Activated CD8-positive, alpha-beta T cell treated with anti-CD3 and anti-CD28 coated beads, Interleukin-2, amount 10 ng/mL, durations not matched to agents 7 days and 5 days (primary cell): ENCODE results near the gene UBASH3A. TPM values are rescaled to one million over a fixed set of nuclear protein-coding genes. Genes with fewer than 3 reads are reported as not detected.

ENCODE experiments used
- ATAC-seq: fragments of 150-1000 bp; cut with Tn5 transposase; one replicate; pipeline ENCODE4 v1.10.0; 2021; ENCODE audit warnings: moderate library complexity
- CTCF ChIA-PET: fragments of 350-600 bp; sonication (Branson Sonifier 250); formaldehyde crosslinking; loops from one replicate; lab custom pipeline; 2021; ENCODE audit warnings: antibody characterized with exemption; lab: Charles Lee
- POLR2A ChIA-PET: fragments of 350-600 bp; sonication (Branson Sonifier 250); formaldehyde crosslinking; loops from one replicate; lab custom pipeline; 2021; ENCODE audit warnings: antibody characterized with exemption; lab: Charles Lee
- DNase-seq: peaks from one replicate; pipeline ENCODE4 v3.0.0-alpha.2; 2020
- H3K27ac Mint-ChIP-seq: one replicate; pipeline ENCODE4 v1.8.0; 2021; ENCODE audit warnings: mild to moderate bottlenecking, mixed read lengths
- H3K27me3 Mint-ChIP-seq: one replicate; pipeline ENCODE4 v1.8.0; 2021; ENCODE audit warnings: low read depth, mixed read lengths
- H3K36me3 Mint-ChIP-seq: one replicate; pipeline ENCODE4 v1.8.0; 2021; ENCODE audit warnings: low read depth, mixed read lengths
- H3K4me1 Mint-ChIP-seq: one replicate; pipeline ENCODE4 v1.8.0; 2021; ENCODE audit warnings: low read depth, mixed read lengths
- H3K4me3 Mint-ChIP-seq: one replicate; pipeline ENCODE4 v1.8.0; 2021; ENCODE audit warnings: mild to moderate bottlenecking, mixed read lengths
- H3K9me3 Mint-ChIP-seq: one replicate; pipeline ENCODE4 v1.8.0; 2022; ENCODE audit warnings: mixed read lengths; ENCODE audit not compliant: insufficient read depth
- total RNA-seq, 2 experiments: library from RNA; stranded (reverse); gene quantifications; one replicate each; pipeline ENCODE4 v1.2.3, GENCODE V29; 2021

UBASH3A gene, protein sequence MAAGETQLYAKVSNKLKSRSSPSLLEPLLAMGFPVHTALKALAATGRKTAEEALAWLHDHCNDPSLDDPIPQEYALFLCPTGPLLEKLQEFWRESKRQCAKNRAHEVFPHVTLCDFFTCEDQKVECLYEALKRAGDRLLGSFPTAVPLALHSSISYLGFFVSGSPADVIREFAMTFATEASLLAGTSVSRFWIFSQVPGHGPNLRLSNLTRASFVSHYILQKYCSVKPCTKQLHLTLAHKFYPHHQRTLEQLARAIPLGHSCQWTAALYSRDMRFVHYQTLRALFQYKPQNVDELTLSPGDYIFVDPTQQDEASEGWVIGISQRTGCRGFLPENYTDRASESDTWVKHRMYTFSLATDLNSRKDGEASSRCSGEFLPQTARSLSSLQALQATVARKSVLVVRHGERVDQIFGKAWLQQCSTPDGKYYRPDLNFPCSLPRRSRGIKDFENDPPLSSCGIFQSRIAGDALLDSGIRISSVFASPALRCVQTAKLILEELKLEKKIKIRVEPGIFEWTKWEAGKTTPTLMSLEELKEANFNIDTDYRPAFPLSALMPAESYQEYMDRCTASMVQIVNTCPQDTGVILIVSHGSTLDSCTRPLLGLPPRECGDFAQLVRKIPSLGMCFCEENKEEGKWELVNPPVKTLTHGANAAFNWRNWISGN
- 10 to 100 TPM; 68.7 to 74.0 TPM for total RNA-seq

DNA sequence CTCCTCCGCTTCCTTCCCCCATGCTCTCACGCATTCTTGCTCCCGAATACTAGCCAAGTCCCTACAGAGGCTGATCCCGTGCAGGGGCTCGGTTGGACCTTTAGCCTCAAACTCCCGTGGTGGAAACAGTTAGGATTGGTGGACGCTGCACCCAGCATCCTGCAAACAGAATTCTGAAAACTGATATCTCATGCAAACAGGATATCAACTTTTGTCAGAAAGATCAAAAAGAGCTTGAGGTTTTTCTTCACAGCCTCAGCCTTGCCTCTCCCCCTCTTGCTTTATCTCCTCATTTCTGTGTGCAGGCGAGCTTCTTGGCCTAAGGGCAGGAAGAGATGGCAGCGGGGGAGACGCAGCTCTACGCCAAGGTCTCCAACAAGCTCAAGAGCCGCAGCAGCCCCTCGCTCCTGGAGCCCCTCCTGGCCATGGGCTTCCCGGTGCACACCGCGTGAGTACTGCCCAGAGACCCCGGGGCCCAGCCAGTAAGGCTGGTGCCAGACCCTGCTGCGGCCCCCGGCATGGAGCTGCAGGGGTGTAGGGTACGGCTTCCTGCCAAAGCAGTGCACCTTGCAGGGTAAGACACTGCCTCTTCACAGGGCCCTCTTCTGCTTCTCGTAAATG lies at the start of gene UBASH3A:
Gene UBASH3A, plus strand, starts transcription at position 292 of the 621 bp plus-strand sequence. Its CDS starts 44 bp downstream, at position 336.
- CTCF ChIA-PET: interaction anchor here (0.6 to 4.7 kb wide), 24 partner anchors 10 to 286 kb away, joined by 3 to 76 read pairs (median 5); no protein-coding TSS in a partner anchor
- H3K36me3 Mint-ChIP-seq: peaks cover 59% of the 10 kb centered on the region
- H3K9me3 Mint-ChIP-seq: peaks cover 9% of the 10 kb centered on the region

DNA sequence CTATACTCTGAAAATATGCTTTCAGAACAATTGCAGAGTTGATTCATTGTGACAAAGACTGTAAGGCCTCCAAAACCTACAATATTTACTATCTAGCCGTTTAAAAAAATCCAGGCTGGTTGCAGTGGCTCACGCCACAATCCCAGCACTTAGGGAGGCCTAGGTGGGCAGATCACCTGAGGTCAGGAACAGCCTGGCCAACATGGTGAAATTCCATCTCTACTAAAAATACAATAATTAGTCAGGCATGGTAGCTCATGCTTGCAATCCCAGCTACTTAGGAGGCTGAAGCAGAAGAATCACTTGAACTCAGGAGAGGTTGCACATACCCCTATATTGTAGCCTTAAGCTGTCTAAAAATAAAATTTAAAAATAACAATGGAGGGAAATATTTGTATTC lies 47.7 kb upstream of the UBASH3A start:
- POLR2A ChIA-PET: no interaction called here

More for the DNA sequence above, at the start of gene UBASH3A:
- DNase-seq (peak; percentile 78), ATAC-seq (peak; percentile 72)
- POLR2A ChIA-PET: interaction anchor here (0.7 to 4.5 kb wide), 26 partner anchors 10 to 281 kb away, joined by 3 to 97 read pairs (median 4); partner anchors contain the start of genes ABCG1 and SLC37A1
- H3K4me3 Mint-ChIP-seq: peak within 1 kb of the TSS; percentile 95
- H3K27ac Mint-ChIP-seq: peak within 1 kb of the TSS; percentile 92
- no peaks in the 10 kb centered on the region for H3K27me3 Mint-ChIP-seq
- H3K4me1 Mint-ChIP-seq: peaks cover 59% of the 10 kb centered on the region

DNA sequence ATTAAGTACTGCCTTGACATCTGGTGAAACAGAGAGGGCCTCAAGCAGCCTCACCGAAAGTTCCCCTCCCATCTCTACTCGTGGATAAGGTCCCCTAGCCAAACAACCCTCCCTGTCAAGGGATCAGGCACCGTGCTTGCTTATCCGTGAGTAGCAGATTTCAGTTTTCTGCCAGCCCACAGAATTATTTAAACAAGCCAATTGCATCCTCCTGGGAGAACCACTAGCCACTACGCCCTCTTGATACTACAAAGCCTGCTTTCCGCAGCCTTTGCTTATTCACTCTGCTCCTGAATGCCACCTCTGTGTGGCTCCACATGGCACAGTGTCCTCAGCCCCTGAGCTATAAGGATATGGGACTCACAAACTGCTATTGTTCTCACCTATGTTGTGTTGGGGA lies 47.1 kb upstream of the UBASH3A start:
- Mint-ChIP-seq H3K4me1 (peaks cover 3% of the 10 kb centered on the region), H3K9me3 (peaks cover 19% of the 10 kb centered on the region), H3K27me3 (peaks cover 12% of the 10 kb centered on the region), H3K36me3 (peaks cover 3% of the 10 kb centered on the region), H3K27ac (no peak overlapping the region), H3K4me3 (no peak overlapping the region)
- ChIA-PET POLR2A (no interaction called here), CTCF (interaction anchor here (1.1 kb wide), 2 partner anchors 47 to 94 kb away, joined by 3 read pairs; partner anchors contain the start of gene UBASH3A)
- no peak for ATAC-seq
- DNase-seq: no peak

More for the DNA sequence above, 47.7 kb upstream of the UBASH3A start:
- peaks cover 3% of the 10 kb centered on the region for H3K36me3 Mint-ChIP-seq
- peaks cover 19% of the 10 kb centered on the region for H3K9me3 Mint-ChIP-seq
- no peak overlapping the region for H3K27ac Mint-ChIP-seq
- no peak for ATAC-seq
- H3K4me1 Mint-ChIP-seq: peaks cover 3% of the 10 kb centered on the region
- DNase-seq: no peak
- CTCF ChIA-PET: no interaction called here
- peaks cover 11% of the 10 kb centered on the region for H3K27me3 Mint-ChIP-seq
- no peak overlapping the region for H3K4me3 Mint-ChIP-seq

DNA sequence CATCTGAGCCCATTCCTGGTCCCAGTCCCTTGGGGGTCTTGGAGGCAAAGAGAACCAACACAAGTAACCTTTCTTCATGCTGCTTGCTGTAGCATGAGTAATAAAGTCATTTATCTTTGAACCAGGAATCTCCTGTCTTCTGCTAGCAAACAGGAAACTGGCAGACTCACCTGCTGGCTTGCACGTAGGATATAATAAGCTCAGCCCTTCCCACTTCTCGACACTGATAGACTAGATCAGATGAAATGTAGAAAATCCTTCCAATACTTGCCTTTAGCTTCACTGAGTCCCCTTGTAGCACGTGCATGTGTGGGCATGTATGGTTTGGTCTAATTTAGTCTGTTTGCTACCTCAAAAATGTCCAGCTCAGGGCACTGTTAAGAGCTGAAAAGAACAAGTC lies 46.4 kb upstream of the UBASH3A start:
- Mint-ChIP-seq H3K36me3 (peaks cover 3% of the 10 kb centered on the region), H3K9me3 (peaks cover 19% of the 10 kb centered on the region), H3K27me3 (peaks cover 18% of the 10 kb centered on the region), H3K4me1 (peaks cover 3% of the 10 kb centered on the region), H3K27ac (no peak overlapping the region), H3K4me3 (no peak overlapping the region)
- ChIA-PET CTCF (interaction anchor here (1.1 to 1.7 kb wide), 4 partner anchors 20 to 93 kb away, joined by 3 to 6 read pairs (median 4); partner anchors contain the start of gene UBASH3A), POLR2A (interaction anchor here (0.6 kb wide), 1 partner anchor 311 kb away, joined by 3 read pairs; no protein-coding TSS in a partner anchor)
- DNase-seq: no peak
- ATAC-seq: no peak

DNA sequence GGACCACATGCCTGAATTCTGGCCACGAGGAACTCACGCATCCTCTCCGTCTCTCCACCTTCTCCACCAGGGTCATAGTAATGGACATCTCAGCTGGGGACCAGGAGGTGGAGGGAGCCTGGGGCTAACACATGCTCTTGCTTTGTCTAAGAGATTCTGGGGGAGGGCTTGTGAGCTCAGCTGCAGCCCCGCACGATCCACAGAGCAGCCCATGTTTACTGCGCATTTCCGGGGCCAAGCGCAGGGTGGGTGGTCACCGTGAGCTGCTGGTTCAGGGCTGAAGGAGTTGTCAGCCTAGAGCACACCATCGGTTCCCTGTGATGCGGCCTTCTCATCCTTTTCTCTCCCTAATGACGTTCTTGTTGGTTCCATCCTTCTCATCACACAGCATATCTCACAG lies 45.4 kb upstream of the UBASH3A start:
- Mint-ChIP-seq H3K9me3 (peaks cover 19% of the 10 kb centered on the region), H3K27ac (no peak overlapping the region), H3K36me3 (peaks cover 3% of the 10 kb centered on the region), H3K4me3 (no peak overlapping the region), H3K4me1 (peaks cover 9% of the 10 kb centered on the region), H3K27me3 (peaks cover 19% of the 10 kb centered on the region)
- DNase-seq (no peak), ATAC-seq (no peak)
- POLR2A ChIA-PET: no interaction called here
- CTCF ChIA-PET: interaction anchor here (1.0 to 1.7 kb wide), 3 partner anchors 21 to 92 kb away, joined by 3 to 6 read pairs (median 5); no protein-coding TSS in a partner anchor

DNA sequence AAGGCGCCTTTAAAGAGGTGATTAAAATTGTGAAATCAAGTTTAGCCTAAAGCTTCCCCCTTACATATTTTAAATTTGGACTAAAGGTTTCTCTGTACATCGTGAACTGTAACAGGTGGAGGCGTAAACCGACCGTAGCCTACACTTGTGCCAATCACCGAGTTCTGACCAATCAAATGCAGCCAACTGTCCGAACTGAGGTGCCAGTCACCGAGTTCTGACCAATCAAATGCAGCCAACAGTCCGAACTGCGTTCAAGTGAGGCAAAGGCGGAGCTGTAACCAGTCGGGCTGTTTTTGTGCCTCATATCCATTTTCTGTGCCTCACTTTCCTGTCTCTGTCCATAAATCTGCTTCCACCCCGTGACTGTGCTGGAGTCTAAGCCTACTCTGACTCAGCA lies 44.8 kb upstream of the UBASH3A start:
- no peak for ATAC-seq
- H3K27me3 Mint-ChIP-seq: peaks cover 19% of the 10 kb centered on the region
- ChIA-PET CTCF (interaction anchor here (1.0 to 1.7 kb wide), 2 partner anchors 22 to 91 kb away, joined by 3 to 6 read pairs; no protein-coding TSS in a partner anchor), POLR2A (no interaction called here)
- H3K4me3 Mint-ChIP-seq: no peak overlapping the region
- H3K9me3 Mint-ChIP-seq: peaks cover 19% of the 10 kb centered on the region
- no peak for DNase-seq
- peaks cover 3% of the 10 kb centered on the region for H3K36me3 Mint-ChIP-seq
- no peak overlapping the region for H3K27ac Mint-ChIP-seq
- H3K4me1 Mint-ChIP-seq: peaks cover 10% of the 10 kb centered on the region

DNA sequence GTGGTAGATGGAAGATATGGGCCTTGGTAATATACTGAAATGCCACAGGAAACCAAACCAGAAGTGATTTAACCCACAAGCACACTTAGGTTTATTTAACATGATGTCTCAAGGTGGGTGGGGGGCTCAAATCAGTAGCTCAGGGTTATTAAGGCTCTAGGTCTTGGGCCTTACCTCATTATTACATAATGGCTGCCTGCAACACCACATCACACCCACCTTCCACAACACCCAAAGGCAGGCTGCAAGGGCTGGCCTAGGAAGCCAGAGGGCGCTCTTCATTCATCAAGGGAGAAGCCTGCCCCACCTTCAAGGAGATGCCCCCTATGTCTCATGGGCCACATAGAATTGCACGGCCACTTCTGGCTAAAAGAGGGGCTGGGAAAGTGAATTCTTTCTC lies 43.4 kb upstream of the UBASH3A start:
- ChIA-PET POLR2A (interaction anchor here (0.6 to 1.2 kb wide), 2 partner anchors 11 to 14 kb away, joined by 3 to 4 read pairs; no protein-coding TSS in a partner anchor), CTCF (interaction anchor here (0.8 to 2.4 kb wide), 10 partner anchors 9 to 100 kb away, joined by 3 to 12 read pairs (median 4); partner anchors contain the start of gene UBASH3A)
- Mint-ChIP-seq H3K4me3 (no peak overlapping the region), H3K36me3 (peaks cover 3% of the 10 kb centered on the region), H3K27ac (no peak overlapping the region), H3K9me3 (peaks cover 7% of the 10 kb centered on the region), H3K27me3 (peaks cover 19% of the 10 kb centered on the region), H3K4me1 (peaks cover 10% of the 10 kb centered on the region)
- DNase-seq (peak; percentile 43), ATAC-seq (no peak)

DNA sequence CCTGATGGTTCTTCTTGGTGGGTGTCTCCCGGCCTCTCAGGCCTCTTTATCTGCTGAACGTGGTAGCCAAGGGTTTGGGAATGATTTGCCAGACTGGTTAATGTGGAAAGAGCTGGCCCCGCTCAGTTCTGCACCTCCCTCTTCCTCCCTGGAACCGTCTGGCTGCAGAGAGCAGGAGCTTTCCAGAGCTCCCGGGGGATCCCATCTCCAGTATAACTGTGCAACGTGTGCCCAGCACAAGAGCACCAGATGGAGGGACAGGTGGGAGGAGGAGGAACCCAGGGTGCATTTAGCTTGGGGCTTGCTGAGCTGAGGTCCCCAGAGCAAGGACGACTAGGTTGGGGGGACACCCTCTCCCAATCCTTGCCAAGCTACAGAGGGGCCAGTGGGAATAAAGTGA lies 42.4 kb upstream of the UBASH3A start:
- DNase-seq (no peak), ATAC-seq (no peak)
- Mint-ChIP-seq H3K9me3 (peaks cover 5% of the 10 kb centered on the region), H3K27ac (no peak overlapping the region), H3K27me3 (peaks cover 14% of the 10 kb centered on the region), H3K36me3 (no peaks in the 10 kb centered on the region), H3K4me1 (peaks cover 10% of the 10 kb centered on the region), H3K4me3 (no peak overlapping the region)
- ChIA-PET CTCF (interaction anchor here (0.6 to 2.4 kb wide), 10 partner anchors 12 to 99 kb away, joined by 3 to 12 read pairs (median 4); partner anchors contain the start of gene UBASH3A), POLR2A (interaction anchor here (1.0 to 1.2 kb wide), 3 partner anchors 13 to 62 kb away, joined by 3 to 4 read pairs (median 4); partner anchors contain the start of gene UBASH3A)

DNA sequence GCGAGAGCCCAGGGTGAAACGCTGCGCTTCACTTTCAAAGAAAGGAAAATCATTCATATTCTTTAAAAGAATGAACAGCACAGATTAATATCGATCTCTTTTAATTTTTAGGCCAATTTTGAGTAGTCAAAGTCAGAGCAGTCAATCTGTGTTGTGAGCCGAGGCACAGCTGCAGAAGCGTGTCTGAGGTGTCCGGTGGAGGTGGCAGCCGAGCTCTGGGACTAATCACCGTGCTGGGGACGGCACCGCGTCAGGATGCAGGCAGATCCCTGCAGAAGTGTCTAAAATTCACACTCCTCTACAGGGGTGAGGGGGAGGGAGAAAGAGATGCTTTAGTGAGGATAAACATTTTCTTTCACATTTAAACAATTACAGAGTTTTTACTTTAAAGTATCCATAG lies 41.5 kb upstream of the UBASH3A start:
- CTCF ChIA-PET: interaction anchor here (1.3 to 2.4 kb wide), 3 partner anchors 13 to 88 kb away, joined by 4 to 12 read pairs (median 5); no protein-coding TSS in a partner anchor

DNA sequence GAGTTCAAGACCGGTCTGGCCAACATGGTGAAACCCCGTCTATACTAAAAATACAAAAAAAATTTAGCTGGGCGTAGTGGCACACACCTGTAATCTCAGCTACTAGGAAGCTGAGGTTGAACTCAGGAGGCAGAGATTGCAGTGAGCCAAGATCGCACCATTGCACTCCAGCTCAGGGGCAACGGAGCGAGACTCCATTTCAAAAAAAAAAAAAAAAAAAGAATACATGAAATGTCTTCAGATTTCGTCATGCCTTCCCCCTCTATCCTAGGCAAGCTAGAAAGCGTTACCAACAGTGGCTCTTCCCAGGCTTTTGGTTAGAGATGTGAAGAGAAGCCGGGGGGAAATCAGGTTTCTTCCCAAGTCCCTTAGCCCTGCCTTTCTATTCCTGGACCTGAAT lies 41.0 kb upstream of the UBASH3A start:
- Mint-ChIP-seq H3K9me3 (no peaks in the 10 kb centered on the region), H3K27me3 (peaks cover 12% of the 10 kb centered on the region), H3K36me3 (no peaks in the 10 kb centered on the region), H3K4me1 (peaks cover 10% of the 10 kb centered on the region), H3K4me3 (no peak overlapping the region), H3K27ac (no peak overlapping the region)
- ATAC-seq (no peak), DNase-seq (no peak)
- ChIA-PET POLR2A (interaction anchor here (1.4 kb wide), 1 partner anchor 41 kb away, joined by 3 read pairs; the partner anchor contains the start of gene UBASH3A), CTCF (no interaction called here)

More for the DNA sequence above, 41.5 kb upstream of the UBASH3A start:
- Mint-ChIP-seq H3K27ac (peak overlapping the region; percentile 66), H3K4me3 (no peak overlapping the region), H3K4me1 (peaks cover 10% of the 10 kb centered on the region), H3K9me3 (no peaks in the 10 kb centered on the region), H3K27me3 (peaks cover 14% of the 10 kb centered on the region), H3K36me3 (no peaks in the 10 kb centered on the region)
- DNase-seq: no peak
- POLR2A ChIA-PET: interaction anchor here (1.4 kb wide), 1 partner anchor 41 kb away, joined by 3 read pairs; the partner anchor contains the start of gene UBASH3A
- no peak for ATAC-seq

DNA sequence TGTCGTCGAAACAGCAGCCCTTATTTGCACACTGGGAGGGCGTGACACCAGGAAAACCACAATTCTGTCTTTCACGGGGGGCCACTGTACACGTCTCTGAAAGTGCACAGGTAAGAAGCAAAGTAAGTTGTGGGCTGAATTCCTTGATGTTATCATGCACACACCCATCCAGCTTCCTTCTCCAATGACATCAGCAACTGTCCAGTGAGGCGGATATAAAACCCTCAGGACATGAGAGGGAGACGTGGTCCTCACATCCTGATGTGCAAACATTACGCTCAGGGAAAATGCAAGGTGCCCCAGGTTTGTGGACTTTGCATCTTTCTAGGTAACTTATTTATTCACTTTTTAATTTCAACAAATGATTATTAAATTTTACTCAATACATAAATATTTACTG lies 40.4 kb upstream of the UBASH3A start:
- Mint-ChIP-seq H3K4me1 (peaks cover 15% of the 10 kb centered on the region), H3K27me3 (peaks cover 11% of the 10 kb centered on the region), H3K36me3 (no peaks in the 10 kb centered on the region), H3K9me3 (no peaks in the 10 kb centered on the region), H3K4me3 (no peak overlapping the region), H3K27ac (no peak overlapping the region)
- ATAC-seq: no peak
- DNase-seq: no peak
- ChIA-PET CTCF (no interaction called here), POLR2A (interaction anchor here (1.4 kb wide), 1 partner anchor 40 kb away, joined by 3 read pairs; the partner anchor contains the start of gene UBASH3A)
